Thyroid gland (tissue), 4 donors: ENCODE results near the gene SLC35B2. TPM values are rescaled to one million over a fixed set of nuclear protein-coding genes. Genes with fewer than 3 reads are reported as not detected.

Source experiments
- DNase-seq, 2 donors: peaks; one replicate each; pipeline ENCODE4 v3.0.0-alpha.2; 2019
- H3K27ac ChIP-seq, 3 donors: fragments of 200-600 bp; sonication (generic); 1 replicate in 2 of 3; 2 replicates in 1 of 3; pipeline ENCODE4 v1.5.1; 2016 to 2019; ENCODE audit warnings: mild to moderate bottlenecking in 1 of 3, moderate library complexity in 1 of 3
- H3K27me3 ChIP-seq: fragments of 200-600 bp; sonication (generic); one replicate; pipeline ENCODE4 v1.5.1; 2019
- H3K36me3 ChIP-seq, 2 donors: fragments of 200-600 bp; sonication (generic); one replicate each; pipeline ENCODE4 v1.5.1; 2016 to 2019
- H3K4me1 ChIP-seq, 2 donors: fragments of 200-600 bp; sonication (generic); one replicate each; pipeline ENCODE4 v1.5.1; 2017 to 2019
- H3K4me3 ChIP-seq, 3 donors: fragments of 200-600 bp; sonication (generic); replicated peaks in 1 of 3; 1 replicate in 2 of 3; 2 replicates in 1 of 3; pipeline ENCODE4 v1.5.1; 2016; ENCODE audit warnings: mild to moderate bottlenecking in 1 of 3
- H3K9me3 ChIP-seq: fragments of 200-600 bp; sonication (generic); one replicate; pipeline ENCODE4 v1.5.1; 2017
- POLR2A ChIP-seq, 2 donors: fragments of 450-650 bp; IDR thresholded peaks; one replicate each; pipeline ENCODE4 v1.6.1; 2017; ENCODE audit warnings: antibody characterized with exemption in 2 of 2, mild to moderate bottlenecking in 2 of 2, moderate library complexity in 1 of 2
- WGBS, 2 donors: methylation state at CpG; one replicate each; pipeline ENCODE4 v1.1.5; 2017; 5-methylcytosine and 5-hydroxymethylcytosine counted together
- intact Hi-C: fragments of 100-400 bp; cut with DNase I; formaldehyde crosslinking; loops from one replicate; pipeline ENCODE4 v1.15.1; 2023
- total RNA-seq, 4 donors: library from RNA; depleted of rRNA; stranded (reverse); fragments of >200 nt; gene quantifications; one replicate each; pipeline ENCODE4 v1.2.3, GENCODE V29; 2016
- TF ChIP-seq, protein P1 (sequence below), 6 experiments: fragments of 200-600 bp in 3 of 6; fragments of 450-650 bp in 3 of 6; sonication (generic) in 3 of 6; IDR thresholded peaks; one replicate each; pipeline ENCODE4 v1.5.1; 2016 to 2019; ENCODE audit warnings: antibody characterized with exemption in 6 of 6, mild to moderate bottlenecking in 2 of 6, inconsistent platforms in 1 of 6, moderate library complexity in 1 of 6

The SLC35B2 gene
- total RNA-seq, 4 donors from 2014 or later: 28.5 to 46.5 (median 41.8) TPM

- H3K4me1 ChIP-seq: peaks cover 27 to 29% of the 10 kb centered on the region in 2 donors
- 17 to 20% methylated on average over 10 to 13 of the region's 13 CpGs for WGBS, 2 donors
- no peaks in the 10 kb centered on the region for H3K27me3 ChIP-seq
- no peak for DNase-seq
- intact Hi-C loops: loop anchor here (5.0 kb wide), 1 partner anchor 118 kb away; no protein-coding TSS in a partner anchor
- H3K27ac ChIP-seq: peak overlapping the region in 2 of 3 donors; percentile 81 to 90
- peak overlapping the region; percentile 77 to 83 (median 82) for H3K4me3 ChIP-seq
- no peaks in the 10 kb centered on the region for H3K9me3 ChIP-seq
- H3K36me3 ChIP-seq: peaks cover 0 to 4% of the 10 kb centered on the region in 2 donors
- TF ChIP-seq POLR2A (IDR thresholded peaks at IDR 0.05): no peak
- TF ChIP-seq, protein P1, sequence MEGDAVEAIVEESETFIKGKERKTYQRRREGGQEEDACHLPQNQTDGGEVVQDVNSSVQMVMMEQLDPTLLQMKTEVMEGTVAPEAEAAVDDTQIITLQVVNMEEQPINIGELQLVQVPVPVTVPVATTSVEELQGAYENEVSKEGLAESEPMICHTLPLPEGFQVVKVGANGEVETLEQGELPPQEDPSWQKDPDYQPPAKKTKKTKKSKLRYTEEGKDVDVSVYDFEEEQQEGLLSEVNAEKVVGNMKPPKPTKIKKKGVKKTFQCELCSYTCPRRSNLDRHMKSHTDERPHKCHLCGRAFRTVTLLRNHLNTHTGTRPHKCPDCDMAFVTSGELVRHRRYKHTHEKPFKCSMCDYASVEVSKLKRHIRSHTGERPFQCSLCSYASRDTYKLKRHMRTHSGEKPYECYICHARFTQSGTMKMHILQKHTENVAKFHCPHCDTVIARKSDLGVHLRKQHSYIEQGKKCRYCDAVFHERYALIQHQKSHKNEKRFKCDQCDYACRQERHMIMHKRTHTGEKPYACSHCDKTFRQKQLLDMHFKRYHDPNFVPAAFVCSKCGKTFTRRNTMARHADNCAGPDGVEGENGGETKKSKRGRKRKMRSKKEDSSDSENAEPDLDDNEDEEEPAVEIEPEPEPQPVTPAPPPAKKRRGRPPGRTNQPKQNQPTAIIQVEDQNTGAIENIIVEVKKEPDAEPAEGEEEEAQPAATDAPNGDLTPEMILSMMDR (IDR thresholded peaks at IDR 0.05): no peak
Observed at GRCh38 chr6:44264154-44265006, 7.1 kb upstream of the SLC35B2 start.

- DNase-seq: no peak
- intact Hi-C loops: no loop called here
- TF ChIP-seq POLR2A (IDR thresholded peaks at IDR 0.05): no peak
- TF ChIP-seq, protein P1 (IDR thresholded peaks at IDR 0.05): no peak
- 67 to 72% methylated on average over 9 of the region's 9 CpGs for WGBS, 2 donors
- Histone ChIP-seq H3K4me3 (no peak overlapping the region), H3K27me3 (no peaks in the 10 kb centered on the region), H3K27ac (no peak overlapping the region), H3K36me3 (peaks cover 0 to 4% of the 10 kb centered on the region in 2 donors), H3K9me3 (no peaks in the 10 kb centered on the region), H3K4me1 (peaks cover 27 to 29% of the 10 kb centered on the region in 2 donors)
Observed at GRCh38 chr6:44263354-44264100, 6.2 kb upstream of the SLC35B2 start.

- Histone ChIP-seq H3K4me3 (no peak overlapping the region), H3K27ac (no peak overlapping the region), H3K36me3 (peaks cover 0 to 4% of the 10 kb centered on the region in 2 donors), H3K27me3 (no peaks in the 10 kb centered on the region), H3K9me3 (no peaks in the 10 kb centered on the region), H3K4me1 (peaks cover 27 to 33% of the 10 kb centered on the region in 2 donors)
- 65 to 86% methylated on average over 6 to 7 of the region's 7 CpGs for WGBS, 2 donors
- DNase-seq: no peak
- TF ChIP-seq, protein P1 (IDR thresholded peaks at IDR 0.05): no peak
- no peak for TF ChIP-seq POLR2A (IDR thresholded peaks at IDR 0.05)
- intact Hi-C loops: no loop called here
Observed at GRCh38 chr6:44262467-44263353, 5.4 kb upstream of the SLC35B2 start.

DNA sequence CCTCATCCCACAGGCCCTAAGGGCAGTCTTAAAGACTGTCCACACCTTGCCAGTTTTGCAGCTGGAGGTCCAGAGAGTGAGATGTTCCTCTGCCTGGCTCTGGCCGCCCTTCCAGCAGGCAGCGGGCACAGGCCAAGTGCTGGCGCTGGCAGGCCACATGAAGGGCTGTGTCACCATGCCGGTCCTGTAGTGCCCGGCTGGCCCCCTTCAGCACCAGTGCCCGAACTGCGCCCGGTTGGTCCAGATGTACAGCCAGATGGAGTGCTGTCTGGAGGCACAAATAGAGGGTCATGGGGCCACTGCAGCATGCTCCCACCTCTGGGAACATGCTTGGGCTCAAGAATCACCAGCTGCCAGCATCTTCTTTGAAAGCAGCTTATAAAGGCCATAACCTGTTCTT lies 4.3 kb upstream of the SLC35B2 start:
- H3K36me3 ChIP-seq: peaks cover 0 to 4% of the 10 kb centered on the region in 2 donors
- DNase-seq: no peak
- peaks cover 28 to 36% of the 10 kb centered on the region in 2 donors for H3K4me1 ChIP-seq
- H3K27me3 ChIP-seq: no peaks in the 10 kb centered on the region
- WGBS, 2 donors: 95 to 100% methylated on average over 2 to 6 of the region's 8 CpGs
- H3K27ac ChIP-seq: no peak overlapping the region
- intact Hi-C loops: no loop called here
- no peak overlapping the region for H3K4me3 ChIP-seq
- TF ChIP-seq POLR2A (IDR thresholded peaks at IDR 0.05): no peak
- TF ChIP-seq, protein P1 (IDR thresholded peaks at IDR 0.05): no peak
- H3K9me3 ChIP-seq: no peaks in the 10 kb centered on the region
